Activated T-cell treated with anti-CD3 and anti-CD28 coated beads, Interleukin-2, amount 50 U/mL, for 24 hours (primary cell): ENCODE data around the gene FAM217B.

Source experiments
- DNase-seq: peaks from one replicate; pipeline ENCODE4 v3.0.0-alpha.2; 2020
- H3K27ac Mint-ChIP-seq: 2 replicates; pipeline ENCODE4 v1.8.0; 2020; ENCODE audit warnings: mild to moderate bottlenecking, mixed read lengths
- H3K27me3 Mint-ChIP-seq: 2 replicates; pipeline ENCODE4 v1.8.0; 2020; ENCODE audit warnings: mixed read lengths
- H3K36me3 Mint-ChIP-seq: 2 replicates; pipeline ENCODE4 v1.8.0; 2020; ENCODE audit warnings: low read depth, mixed read lengths
- H3K4me1 Mint-ChIP-seq: 2 replicates; pipeline ENCODE4 v1.8.0; 2020; ENCODE audit warnings: low read depth, mixed read lengths
- H3K4me3 Mint-ChIP-seq: 2 replicates; pipeline ENCODE4 v1.8.0; 2020; ENCODE audit warnings: mild to moderate bottlenecking, moderate library complexity, mixed read lengths
- H3K9me3 Mint-ChIP-seq: 2 replicates; pipeline ENCODE4 v1.8.0; 2020; ENCODE audit warnings: mixed read lengths

FAM217B gene

GRCh38 chr20:59940129-59940955, at the start of gene FAM217B, which contains the start of gene PPP1R3D:
TSS of gene FAM217B (plus strand) at chr20:59940389. CDS start at chr20:59943944, 3,555 bp downstream.
TSS of gene PPP1R3D (minus strand) at chr20:59940305. CDS start at chr20:59939931, 374 bp downstream.
- Mint-ChIP-seq H3K36me3 (peaks cover 61% of the 10 kb centered on the region), H3K4me3 (peak within 1 kb of the TSS; percentile 88), H3K9me3 (peaks cover 2% of the 10 kb centered on the region), H3K27ac (peak within 1 kb of the TSS; percentile 92), H3K27me3 (no peaks in the 10 kb centered on the region), H3K4me1 (peaks cover 52% of the 10 kb centered on the region)
- peak; percentile 93 for DNase-seq

- Mint-ChIP-seq H3K4me3 (no peak overlapping the region), H3K36me3 (no peaks in the 10 kb centered on the region), H3K9me3 (no peaks in the 10 kb centered on the region), H3K4me1 (peaks cover 3% of the 10 kb centered on the region), H3K27me3 (no peaks in the 10 kb centered on the region), H3K27ac (no peak overlapping the region)
- DNase-seq = no peak
These were observed 48.6 kb upstream of the FAM217B start for GRCh38 chr20:59891581-59891980.

GRCh38 chr20:59895908-59896307, 44.3 kb upstream of the FAM217B start:
- Mint-ChIP-seq H3K4me1 (peaks cover 3% of the 10 kb centered on the region), H3K27me3 (no peaks in the 10 kb centered on the region), H3K27ac (no peak overlapping the region), H3K9me3 (no peaks in the 10 kb centered on the region), H3K4me3 (no peak overlapping the region), H3K36me3 (no peaks in the 10 kb centered on the region)
- DNase-seq = no peak

GRCh38 chr20:59902470-59902869, 37.7 kb upstream of the FAM217B start:
- no peaks in the 10 kb centered on the region for H3K36me3 Mint-ChIP-seq
- no peak for DNase-seq
- H3K4me3 Mint-ChIP-seq = no peak overlapping the region
- H3K27me3 Mint-ChIP-seq = no peaks in the 10 kb centered on the region
- H3K27ac Mint-ChIP-seq = no peak overlapping the region
- no peaks in the 10 kb centered on the region for H3K9me3 Mint-ChIP-seq
- H3K4me1 Mint-ChIP-seq = no peaks in the 10 kb centered on the region

- H3K36me3 Mint-ChIP-seq = no peaks in the 10 kb centered on the region
- no peak overlapping the region for H3K4me3 Mint-ChIP-seq
- H3K27me3 Mint-ChIP-seq = no peaks in the 10 kb centered on the region
- H3K27ac Mint-ChIP-seq = no peak overlapping the region
- H3K4me1 Mint-ChIP-seq = no peaks in the 10 kb centered on the region
- DNase-seq = no peak
- no peaks in the 10 kb centered on the region for H3K9me3 Mint-ChIP-seq
These were observed 36.6 kb upstream of the FAM217B start for GRCh38 chr20:59903621-59904020.

GRCh38 chr20:59908855-59909254, 31.3 kb upstream of the FAM217B start:
- Mint-ChIP-seq H3K27me3 (no peaks in the 10 kb centered on the region), H3K4me1 (no peaks in the 10 kb centered on the region), H3K4me3 (no peak overlapping the region), H3K36me3 (no peaks in the 10 kb centered on the region), H3K9me3 (no peaks in the 10 kb centered on the region), H3K27ac (no peak overlapping the region)
- DNase-seq = no peak

- no peak overlapping the region for H3K27ac Mint-ChIP-seq
- no peaks in the 10 kb centered on the region for H3K4me1 Mint-ChIP-seq
- no peak for DNase-seq
- no peaks in the 10 kb centered on the region for H3K9me3 Mint-ChIP-seq
- no peaks in the 10 kb centered on the region for H3K27me3 Mint-ChIP-seq
- H3K36me3 Mint-ChIP-seq = no peaks in the 10 kb centered on the region
- no peak overlapping the region for H3K4me3 Mint-ChIP-seq
These were observed 29.1 kb upstream of the FAM217B start for GRCh38 chr20:59911041-59911440.

- no peaks in the 10 kb centered on the region for H3K27me3 Mint-ChIP-seq
These were observed 27.6 kb upstream of the FAM217B start for GRCh38 chr20:59912609-59913008.

GRCh38 chr20:59920944-59921343, 19.2 kb upstream of the FAM217B start:
- Mint-ChIP-seq H3K36me3 (no peaks in the 10 kb centered on the region), H3K9me3 (no peaks in the 10 kb centered on the region), H3K27ac (no peak overlapping the region), H3K4me3 (no peak overlapping the region), H3K4me1 (no peaks in the 10 kb centered on the region), H3K27me3 (peaks cover 9% of the 10 kb centered on the region)
- DNase-seq = no peak

More at GRCh38 chr20:59912609-59913008, 27.6 kb upstream of the FAM217B start:
- DNase-seq = no peak
- Mint-ChIP-seq H3K9me3 (no peaks in the 10 kb centered on the region), H3K27ac (no peak overlapping the region), H3K4me1 (no peaks in the 10 kb centered on the region), H3K4me3 (no peak overlapping the region), H3K36me3 (no peaks in the 10 kb centered on the region)

- Mint-ChIP-seq H3K27ac (no peak overlapping the region), H3K27me3 (peaks cover 9% of the 10 kb centered on the region), H3K4me1 (no peaks in the 10 kb centered on the region), H3K9me3 (no peaks in the 10 kb centered on the region), H3K4me3 (no peak overlapping the region), H3K36me3 (no peaks in the 10 kb centered on the region)
- no peak for DNase-seq
These were observed 16.7 kb upstream of the FAM217B start for GRCh38 chr20:59923514-59923913.

- H3K9me3 Mint-ChIP-seq = no peaks in the 10 kb centered on the region
- no peak overlapping the region for H3K27ac Mint-ChIP-seq
- DNase-seq = no peak
- H3K36me3 Mint-ChIP-seq = no peaks in the 10 kb centered on the region
- H3K4me3 Mint-ChIP-seq = no peak overlapping the region
- no peaks in the 10 kb centered on the region for H3K4me1 Mint-ChIP-seq
- H3K27me3 Mint-ChIP-seq = peaks cover 9% of the 10 kb centered on the region
These were observed 14.8 kb upstream of the FAM217B start for GRCh38 chr20:59925359-59925758.

- no peak overlapping the region for H3K4me3 Mint-ChIP-seq
These were observed 14.3 kb upstream of the FAM217B start for GRCh38 chr20:59925899-59926298.

GRCh38 chr20:59931511-59932312, 8.5 kb upstream of the FAM217B start:
- Mint-ChIP-seq H3K36me3 (no peaks in the 10 kb centered on the region), H3K4me1 (peaks cover 26% of the 10 kb centered on the region), H3K27ac (peak overlapping the region; percentile 79), H3K4me3 (peak overlapping the region; percentile 23), H3K27me3 (peaks cover 2% of the 10 kb centered on the region), H3K9me3 (no peaks in the 10 kb centered on the region)
- DNase-seq = no peak

More at GRCh38 chr20:59925899-59926298, 14.3 kb upstream of the FAM217B start:
- DNase-seq = no peak
- Mint-ChIP-seq H3K9me3 (no peaks in the 10 kb centered on the region), H3K4me1 (no peaks in the 10 kb centered on the region), H3K36me3 (no peaks in the 10 kb centered on the region), H3K27me3 (peaks cover 9% of the 10 kb centered on the region), H3K27ac (no peak overlapping the region)

- H3K4me3 Mint-ChIP-seq = peak overlapping the region; percentile 45
- DNase-seq = no peak
- H3K27ac Mint-ChIP-seq = no peak overlapping the region
- H3K9me3 Mint-ChIP-seq = no peaks in the 10 kb centered on the region
- H3K36me3 Mint-ChIP-seq = no peaks in the 10 kb centered on the region
- peaks cover 2% of the 10 kb centered on the region for H3K27me3 Mint-ChIP-seq
- peaks cover 33% of the 10 kb centered on the region for H3K4me1 Mint-ChIP-seq
These were observed 7.4 kb upstream of the FAM217B start for GRCh38 chr20:59932616-59933295.
